Measurements from ENCODE around the gene EEFSEC.

The EEFSEC gene

DNA sequence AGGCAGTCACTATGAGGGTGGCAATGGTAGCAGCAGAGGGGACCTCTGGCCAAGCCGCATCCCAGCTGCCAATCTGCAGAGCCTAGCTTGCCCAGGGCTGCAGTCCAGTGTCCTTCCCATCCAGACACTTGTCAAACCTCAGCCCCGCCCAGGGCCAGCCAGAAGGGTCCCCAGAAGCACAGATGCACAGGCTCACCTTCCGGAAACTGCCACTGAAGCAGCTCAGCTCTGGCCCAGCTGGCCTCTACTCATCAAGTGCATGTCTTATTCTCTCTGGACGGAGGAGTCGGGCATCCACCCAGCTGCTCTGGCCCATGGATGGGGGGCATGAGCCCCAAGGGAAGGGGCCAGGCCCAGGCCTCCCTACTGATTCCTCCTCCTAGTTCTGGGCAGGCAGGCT lies 244.2 kb downstream of the EEFSEC start:
- no peak overlapping the region for H3K4me3 ChIP-seq (ENCODE audit: low read depth, low read length)
- no peak for TF ChIP-seq CTCF (IDR thresholded peaks at IDR 0.05; ENCODE audit: low read depth, low read length)

DNA sequence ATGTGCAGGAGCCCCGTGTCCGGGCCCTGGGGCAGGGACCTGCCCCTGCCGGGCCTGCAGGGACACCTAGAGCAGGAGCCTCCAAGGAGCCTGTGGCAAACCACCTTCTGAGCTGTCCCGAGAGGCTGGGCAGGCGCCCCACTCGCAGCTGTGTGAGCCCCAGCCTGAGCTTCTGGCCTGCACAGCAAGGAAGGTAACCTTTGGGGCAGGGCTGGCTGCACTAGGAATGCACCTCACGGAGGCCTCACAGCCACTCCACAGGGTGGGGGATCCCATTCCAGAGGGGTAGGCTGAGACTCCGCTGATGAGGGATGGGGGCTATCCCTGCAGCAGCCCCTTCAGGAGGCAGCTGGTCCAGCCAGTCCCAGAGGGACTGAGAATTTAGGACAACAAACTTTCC lies 245.3 kb downstream of the EEFSEC start:
- H3K4me3 ChIP-seq (ENCODE audit: low read depth, low read length), result no peak overlapping the region
- no peak for TF ChIP-seq CTCF (IDR thresholded peaks at IDR 0.05; ENCODE audit: low read depth, low read length)

GRCh38 chr3:128399221-128399915 lies 246.1 kb downstream of the EEFSEC start:
- no peak overlapping the region for H3K4me3 ChIP-seq (ENCODE audit: low read depth, low read length)
- no peak for TF ChIP-seq CTCF (IDR thresholded peaks at IDR 0.05; ENCODE audit: low read depth, low read length)

GRCh38 chr3:128400671-128401070 lies 247.4 kb downstream of the EEFSEC start:
- H3K4me3 ChIP-seq (ENCODE audit: low read depth, low read length), result no peak overlapping the region

GRCh38 chr3:128402319-128402718 lies 249.0 kb downstream of the EEFSEC start:
- no peak overlapping the region for H3K4me3 ChIP-seq (ENCODE audit: low read depth, low read length)
- no peak for TF ChIP-seq CTCF (IDR thresholded peaks at IDR 0.05; ENCODE audit: low read depth, low read length)

More at GRCh38 chr3:128400671-128401070, 247.4 kb downstream of the EEFSEC start:
- no peak for TF ChIP-seq CTCF (IDR thresholded peaks at IDR 0.05; ENCODE audit: low read depth, low read length)

DNA sequence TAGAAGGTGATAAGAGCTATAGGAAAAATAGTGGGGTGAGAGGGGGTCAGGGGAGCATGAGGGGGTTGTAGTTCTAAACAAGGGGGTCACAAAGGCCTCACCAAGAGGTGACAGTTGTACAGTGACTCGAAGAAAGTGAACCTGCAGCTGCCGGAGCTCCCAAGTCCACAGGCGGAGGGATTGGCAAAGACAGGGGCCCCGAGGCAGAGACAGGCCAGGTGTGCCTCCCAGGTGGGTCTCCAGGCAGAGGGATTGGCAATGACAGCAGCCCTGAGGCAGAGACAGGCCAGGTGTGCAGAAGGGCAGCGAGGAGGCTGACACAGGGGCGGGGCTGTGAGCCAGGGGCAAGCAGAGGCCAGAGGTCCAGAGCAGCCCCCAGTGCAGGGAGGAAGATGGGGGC lies 249.7 kb downstream of the EEFSEC start:
- TF ChIP-seq CTCF (IDR thresholded peaks at IDR 0.05; ENCODE audit: low read depth, low read length), result no peak
- H3K4me3 ChIP-seq (ENCODE audit: low read depth, low read length), result no peak overlapping the region

GRCh38 chr3:128404276-128405068 lies 251.2 kb downstream of the EEFSEC start:
- TF ChIP-seq CTCF (IDR thresholded peaks at IDR 0.05; ENCODE audit: low read depth, low read length), result no peak
- no peak overlapping the region for H3K4me3 ChIP-seq (ENCODE audit: low read depth, low read length)

Measured in WI38 (cell line).